ENCODE measurements around the gene RAP1GAP2.

Gene RAP1GAP2

GRCh38 chr17:2789700-2790099 lies 6.5 kb upstream of the RAP1GAP2 start:
- no peak for DNase-seq (ENCODE audit: insufficient read length, low spot score)
- no peak for TF ChIP-seq CTCF (IDR thresholded peaks at IDR 0.05; ENCODE audit: insufficient read depth, missing control alignments)
- no peak for FAIRE-seq

GRCh38 chr17:2792366-2793169 lies 3.7 kb upstream of the RAP1GAP2 start:
- FAIRE-seq (no peak), DNase-seq (ENCODE audit: insufficient read length, low spot score) (no peak)
- TF ChIP-seq CTCF (IDR thresholded peaks at IDR 0.05; ENCODE audit: insufficient read depth, missing control alignments) = no peak

GRCh38 chr17:2794111-2794803 lies 2.0 kb upstream of the RAP1GAP2 start:
- no peak for FAIRE-seq
- DNase-seq (ENCODE audit: insufficient read length, low spot score) = no peak
- no peak for TF ChIP-seq CTCF (IDR thresholded peaks at IDR 0.05; ENCODE audit: insufficient read depth, missing control alignments)

GRCh38 chr17:2795441-2796163 lies 636 bp upstream of the RAP1GAP2 start:
- TF ChIP-seq CTCF (IDR thresholded peaks at IDR 0.05; ENCODE audit: insufficient read depth, missing control alignments) = no peak
- FAIRE-seq (no peak), DNase-seq (ENCODE audit: insufficient read length, low spot score) (no peak)

GRCh38 chr17:2797226-2797625 lies 988 bp downstream of the RAP1GAP2 start:
- FAIRE-seq (no peak), DNase-seq (ENCODE audit: insufficient read length, low spot score) (no peak)
- no peak for TF ChIP-seq CTCF (IDR thresholded peaks at IDR 0.05; ENCODE audit: insufficient read depth, missing control alignments)

GRCh38 chr17:2797637-2798036 lies 1.4 kb downstream of the RAP1GAP2 start:
- no peak for DNase-seq (ENCODE audit: insufficient read length, low spot score)
- no peak for FAIRE-seq
- TF ChIP-seq CTCF (IDR thresholded peaks at IDR 0.05; ENCODE audit: insufficient read depth, missing control alignments) = no peak
